H1 (cell line): ENCODE data around the gene MMP17. TPM values are rescaled to one million over a fixed set of nuclear protein-coding genes. Genes with fewer than 3 reads are reported as not detected.

Experiments
- KDM1A ChIP-seq: fragments of 200-600, 300-600 bp; sonication (generic); IDR thresholded peaks from 2 replicates; pipeline ENCODE4 v1.7.1; 2016; ENCODE audit warnings: mild to moderate bottlenecking, low read length, borderline replicate concordance
- RBBP5 ChIP-seq: IDR thresholded peaks from 2 replicates; pipeline ENCODE4 v1.7.1; 2012; ENCODE audit warnings: low read depth, mild to moderate bottlenecking, inconsistent platforms, low read length, moderate library complexity, borderline replicate concordance
- SP2 ChIP-seq: IDR thresholded peaks from 2 replicates; pipeline ENCODE4 v1.6.1; 2012; ENCODE audit warnings: mild to moderate bottlenecking, low read length, inconsistent platforms
- TAF7 ChIP-seq: optimal IDR thresholded peaks from 2 replicates; pipeline ENCODE3; 2011; ENCODE audit warnings: low read depth, mild to moderate bottlenecking, inconsistent platforms, low read length, moderate library complexity, borderline replicate concordance
- ZNF274 ChIP-seq: IDR thresholded peaks from 2 replicates; pipeline ENCODE4 v1.7.0; 2012; ENCODE audit warnings: low read length, borderline replicate concordance; ENCODE audit errors: extremely low read depth
- polyA plus RNA-seq, 7 experiments: library from polyadenylated mRNA; depleted of rRNA in 3 of 7; stranded (reverse) in 5 of 7; unstranded in 2 of 7; fragments of >200 nt in 5 of 7; fragments of 200-250 nt in 2 of 7; gene quantifications; 1 replicate in 5 of 7; 2 replicates in 1 of 7; 4 replicates in 1 of 7; pipeline versions ENCODE4 v1.2.1 to v1.2.3, GENCODE V29; 2011 to 2013; ENCODE audit warnings: missing spikeins in 2 of 7, mixed read lengths in 2 of 7
- total RNA-seq: library from RNA; stranded (reverse); fragmentation: NEBNext Ultra II Directional; extraction: Animal tissue kit (Norgen Biotek cat#: 25700); gene quantifications from 2 replicates; pipeline ENCODE4 v1.2.1, GENCODE V29; 2021

MMP17 gene
- total and polyA plus RNA-seq, 2 of the 8 experiments (the other 6 are each of a cell fraction or from before 2014, with no cell fraction given): 41.3 to 53.8 TPM

- 0 out of 2 replicates have a peak, but pooled peaks have one; percentile 15 for TF ChIP-seq RBBP5
- no peak for TF ChIP-seq TAF7
- TF ChIP-seq KDM1A: peak; percentile 67; the same call in 1 of the 2 replicates
- TF ChIP-seq SP2: no peak
- no peak for TF ChIP-seq ZNF274
These were observed 31.8 kb upstream of the MMP17 start (continued) for GRCh38 chr12:131796411-131796736.
